NCI-H774 (cell line): ENCODE results near the gene OGA.

Experiments used
- DNase-seq: peaks from one replicate; lab custom pipeline; 2025; lab: John Stamatoyannopoulos, UW

The OGA gene

GRCh38 chr10:101835362-101835761, 17.1 kb upstream of the OGA start:
- DNase-seq: no peak

- DNase-seq: no peak
These were observed 16.1 kb upstream of the OGA start for GRCh38 chr10:101834341-101834740.

- no peak for DNase-seq
These were observed 15.2 kb upstream of the OGA start for GRCh38 chr10:101833466-101833865.

GRCh38 chr10:101832325-101832771, 14.1 kb upstream of the OGA start:
- DNase-seq: no peak

GRCh38 chr10:101831169-101831811, 13.0 kb upstream of the OGA start:
- DNase-seq: no peak

- peak; percentile 73 for DNase-seq
These were observed 12.3 kb upstream of the OGA start for GRCh38 chr10:101830322-101831168.

- peak; percentile 2 for DNase-seq
These were observed 11.5 kb upstream of the OGA start for GRCh38 chr10:101829561-101830315.

GRCh38 chr10:101828766-101829551, 10.7 kb upstream of the OGA start:
- DNase-seq: no peak

- DNase-seq: no peak
These were observed 9.8 kb upstream of the OGA start for GRCh38 chr10:101827919-101828600.

GRCh38 chr10:101826852-101827434, 8.7 kb upstream of the OGA start:
- no peak for DNase-seq

- DNase-seq: no peak
These were observed 6.5 kb upstream of the OGA start for GRCh38 chr10:101824736-101825135.

- no peak for DNase-seq
These were observed 809 bp upstream of the OGA start for GRCh38 chr10:101818872-101819633.

- no peak for DNase-seq
These were observed 716 bp downstream of the OGA start for GRCh38 chr10:101817337-101818118.

GRCh38 chr10:101816913-101817336, 1.3 kb downstream of the OGA start:
- DNase-seq: no peak

GRCh38 chr10:101816376-101816775, 1.9 kb downstream of the OGA start:
- no peak for DNase-seq

- no peak for DNase-seq
These were observed 3.7 kb downstream of the OGA start for GRCh38 chr10:101814466-101815071.

- no peak for DNase-seq
These were observed 5.6 kb downstream of the OGA start for GRCh38 chr10:101812606-101813005.

GRCh38 chr10:101807158-101807557, 11.1 kb downstream of the OGA start:
- DNase-seq: no peak

GRCh38 chr10:101803511-101803910, 14.7 kb downstream of the OGA start:
- no peak for DNase-seq
